ENCODE measurements around the gene GPRC5B.

The GPRC5B gene, protein sequence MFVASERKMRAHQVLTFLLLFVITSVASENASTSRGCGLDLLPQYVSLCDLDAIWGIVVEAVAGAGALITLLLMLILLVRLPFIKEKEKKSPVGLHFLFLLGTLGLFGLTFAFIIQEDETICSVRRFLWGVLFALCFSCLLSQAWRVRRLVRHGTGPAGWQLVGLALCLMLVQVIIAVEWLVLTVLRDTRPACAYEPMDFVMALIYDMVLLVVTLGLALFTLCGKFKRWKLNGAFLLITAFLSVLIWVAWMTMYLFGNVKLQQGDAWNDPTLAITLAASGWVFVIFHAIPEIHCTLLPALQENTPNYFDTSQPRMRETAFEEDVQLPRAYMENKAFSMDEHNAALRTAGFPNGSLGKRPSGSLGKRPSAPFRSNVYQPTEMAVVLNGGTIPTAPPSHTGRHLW

GRCh38 chr16:19884611-19885450 is at the start of gene GPRC5B:
TSS of gene GPRC5B (minus strand) at chr16:19884848. CDS start at chr16:19872845, 12,003 bp downstream.
- peak in 1 of 2 experiments; percentile 65 for DNase-seq

GRCh38 chr16:19933740-19934139 is 49.1 kb upstream of the GPRC5B start:
- no peak for DNase-seq

GRCh38 chr16:19929062-19929511 is 44.4 kb upstream of the GPRC5B start:
- DNase-seq: no peak

- no peak for DNase-seq
Observed at GRCh38 chr16:19928432-19928831, 43.8 kb upstream of the GPRC5B start.

- no peak for DNase-seq
Observed at GRCh38 chr16:19926449-19927390, 42.1 kb upstream of the GPRC5B start.

DNA sequence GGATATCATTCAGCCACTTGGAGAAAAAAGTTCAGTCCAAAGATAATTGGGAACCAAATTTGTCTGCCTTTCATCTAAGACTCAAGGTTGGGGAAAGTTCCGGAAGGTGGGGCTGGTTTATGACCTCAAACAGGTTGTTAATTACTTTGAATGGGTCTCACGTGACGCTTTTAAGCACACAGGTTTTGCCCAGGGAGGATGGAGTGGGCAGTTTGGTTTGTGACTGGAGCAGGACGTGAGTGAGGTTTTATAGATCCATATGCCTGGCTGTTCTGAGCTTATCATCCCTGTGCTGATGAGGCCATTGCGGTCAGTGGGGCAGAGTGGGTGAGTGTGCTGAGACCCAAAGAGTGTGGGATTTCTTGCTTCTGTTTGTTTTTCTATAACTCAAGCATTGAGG is 38.7 kb upstream of the GPRC5B start:
- no peak for DNase-seq

DNA sequence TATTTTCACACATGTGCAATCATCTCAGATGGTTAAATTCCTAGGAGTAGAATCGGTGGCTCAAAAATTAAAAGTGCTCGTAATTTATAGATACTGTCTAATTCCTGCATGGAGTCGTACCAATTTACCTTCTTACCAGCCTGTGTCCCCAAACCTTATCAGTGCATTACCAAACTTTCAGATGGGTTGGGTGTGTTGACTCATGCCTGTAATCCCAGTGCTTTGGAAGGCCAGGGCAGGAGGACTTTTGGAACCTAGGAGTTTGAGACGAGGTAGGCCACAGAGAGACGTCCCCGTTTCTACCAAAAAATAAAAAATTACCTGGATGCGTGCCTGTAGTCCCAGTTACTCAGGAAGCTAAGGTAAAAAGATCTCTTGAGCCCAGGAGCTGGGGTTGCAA is 34.5 kb upstream of the GPRC5B start:
- no peak for DNase-seq

GRCh38 chr16:19916064-19916463 is 31.4 kb upstream of the GPRC5B start:
- DNase-seq: no peak

DNA sequence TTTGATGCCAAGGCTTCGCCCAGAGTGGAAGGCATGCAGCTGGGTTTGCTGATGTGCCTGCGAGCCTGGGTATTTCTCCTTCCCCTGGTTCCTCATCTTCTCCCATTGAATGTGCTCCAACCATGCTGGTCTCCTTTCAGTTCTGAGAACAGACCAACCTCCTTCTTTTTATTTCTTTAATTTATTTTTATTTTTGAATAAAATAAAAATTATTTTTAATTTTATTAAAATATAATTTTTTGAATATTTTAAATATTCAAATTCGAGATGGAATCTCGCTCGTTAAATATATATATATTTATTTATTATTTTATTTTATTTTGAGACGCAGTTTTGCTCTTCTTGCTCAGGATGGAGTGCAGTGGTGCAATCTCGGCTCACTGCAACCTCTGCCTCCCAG is 30.2 kb upstream of the GPRC5B start:
- DNase-seq: no peak

DNA sequence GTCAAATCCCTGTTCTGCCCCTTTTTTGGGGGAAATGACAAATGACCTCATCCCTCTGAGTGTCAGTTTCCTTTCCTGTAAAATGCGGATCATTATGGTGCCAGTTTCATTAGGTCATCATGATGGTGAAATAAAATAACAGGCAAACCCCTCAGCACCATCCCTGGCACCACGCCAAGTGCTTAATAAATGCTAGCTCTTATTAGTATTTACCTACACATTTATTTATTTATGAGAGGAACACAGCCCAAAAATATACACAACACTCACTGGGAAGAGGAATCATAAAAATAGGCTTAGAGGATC is 28.6 kb upstream of the GPRC5B start:
- no peak for DNase-seq

DNA sequence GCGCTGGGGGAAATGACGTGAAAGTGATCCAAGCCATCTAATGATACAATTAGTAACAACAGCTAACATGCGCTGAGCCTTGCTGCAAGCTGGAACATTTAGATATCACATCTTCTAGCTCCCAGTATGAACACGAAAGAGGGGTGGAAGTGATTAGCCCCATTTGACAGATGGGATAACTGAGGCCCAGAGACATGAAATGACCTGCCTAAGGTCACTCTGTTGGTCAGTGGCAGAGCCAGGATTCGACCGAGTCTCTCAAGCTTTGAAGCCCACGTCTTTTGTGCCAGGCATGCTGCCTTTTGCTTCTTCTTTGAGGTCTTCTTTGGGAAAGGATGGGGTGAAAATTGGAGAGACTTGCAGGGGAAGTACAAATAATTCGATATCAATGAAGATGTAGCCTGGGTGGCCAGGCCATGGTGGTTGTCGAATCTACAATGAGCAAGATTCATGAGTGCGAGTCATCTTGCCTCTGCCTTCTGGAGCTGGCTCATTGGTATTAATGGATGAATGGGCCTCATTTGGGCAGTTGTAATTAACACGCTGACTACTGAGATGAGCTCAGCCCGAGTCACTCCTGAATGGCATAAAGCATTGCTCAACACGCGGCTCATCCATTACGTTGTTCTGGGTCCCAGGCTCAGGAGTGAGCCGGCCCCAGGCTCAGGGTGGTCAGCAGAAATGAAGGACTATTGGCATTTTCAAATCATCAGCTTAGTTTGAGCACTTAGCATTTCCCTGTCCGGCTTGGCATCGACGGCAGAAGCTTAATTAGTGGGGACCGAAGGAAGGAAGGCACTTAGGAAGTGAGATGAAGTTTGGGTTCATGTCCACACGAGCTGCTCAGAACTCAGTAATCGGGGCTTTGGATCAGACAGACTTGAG is 28.0 kb upstream of the GPRC5B start:
- DNase-seq: no peak

GRCh38 chr16:19911747-19912454 is 27.3 kb upstream of the GPRC5B start:
- DNase-seq: no peak

DNA sequence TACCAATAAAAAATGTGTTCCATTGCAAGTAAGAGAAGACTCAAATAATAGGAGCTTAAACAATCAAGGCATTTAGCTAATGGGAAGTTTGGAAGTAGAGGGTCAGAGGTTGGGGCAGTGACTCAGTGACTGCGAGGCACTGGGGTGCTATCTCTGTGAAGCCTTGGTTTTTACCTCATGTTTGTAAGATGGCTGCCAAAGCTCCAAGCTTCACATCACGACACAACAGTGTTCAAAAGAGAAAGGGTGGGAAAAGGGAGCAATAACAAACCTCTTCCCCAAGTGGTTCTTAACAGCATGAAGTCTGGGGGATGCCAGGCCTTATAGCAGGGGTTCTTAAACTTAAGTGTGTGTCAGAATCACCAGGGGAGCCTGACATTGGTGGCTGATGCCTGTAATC is 26.6 kb upstream of the GPRC5B start:
- no peak for DNase-seq

GRCh38 chr16:19909750-19910322 is 25.2 kb upstream of the GPRC5B start:
- no peak for DNase-seq

DNA sequence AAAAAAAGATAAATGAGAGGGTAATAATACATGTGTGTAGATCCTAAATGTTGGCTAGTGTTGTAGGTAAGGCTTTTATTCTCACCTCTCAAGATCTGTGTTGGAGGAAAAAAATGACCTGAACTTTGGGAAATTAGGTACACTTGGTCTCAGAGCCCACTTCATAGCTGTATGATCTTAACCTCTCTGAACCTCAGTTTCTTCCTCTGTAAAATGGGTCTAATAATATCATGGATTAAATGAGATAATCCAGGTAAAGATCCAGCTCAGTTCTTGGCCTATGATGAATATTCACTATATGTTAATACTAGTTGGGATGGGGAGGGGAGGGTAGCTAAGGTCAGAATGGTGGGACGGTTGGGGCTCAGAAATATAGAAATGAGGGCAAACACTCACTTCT is 24.3 kb upstream of the GPRC5B start:
- no peak for DNase-seq

- DNase-seq: peak; percentile 74 to 77
Observed at GRCh38 chr16:19907161-19907992, 22.7 kb upstream of the GPRC5B start.

GRCh38 chr16:19901164-19901563 is 16.5 kb upstream of the GPRC5B start:
- DNase-seq: peak in 1 of 2 experiments; percentile 42

DNA sequence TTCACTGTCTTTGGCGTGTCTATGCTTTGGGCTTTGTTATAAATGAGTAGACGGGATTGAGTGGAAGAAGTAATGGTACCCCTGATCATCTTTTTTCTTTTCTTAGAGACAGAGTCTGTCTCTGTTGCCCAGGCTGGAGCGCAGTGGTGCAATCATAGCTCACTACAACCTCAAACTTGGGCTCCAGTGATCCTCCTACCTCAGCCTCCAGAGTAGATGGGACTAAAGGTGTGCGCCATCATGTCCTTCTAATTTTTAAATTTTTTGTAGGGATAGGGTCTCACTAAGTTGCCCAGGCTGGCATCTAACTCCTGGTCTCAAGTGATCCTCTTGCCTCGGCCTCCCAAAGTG is 14.9 kb upstream of the GPRC5B start:
- no peak for DNase-seq

GRCh38 chr16:19898924-19899604 is 14.4 kb upstream of the GPRC5B start:
- peak; percentile 46 to 72 for DNase-seq

Data from NCI-H524 (cell line).